WI38 (cell line): ENCODE measurements around the gene WASHC4.

Experiments
- H3K4me3 ChIP-seq: 2 replicates; pipeline ENCODE4 v1.5.1; 2011; ENCODE audit warnings: low read depth, mild to moderate bottlenecking, control low read depth, low read length
- CTCF ChIP-seq: IDR thresholded peaks from 2 replicates; pipeline ENCODE4 v1.5.1; 2012; ENCODE audit warnings: low read depth, mild to moderate bottlenecking, control low read depth, low read length

WASHC4 gene

GRCh38 chr12:105071981-105072380 is 35.5 kb upstream of the WASHC4 start:
- no peak overlapping the region for H3K4me3 ChIP-seq
- TF ChIP-seq CTCF = no peak

- no peak overlapping the region for H3K4me3 ChIP-seq
Observed at GRCh38 chr12:105072888-105073488, 34.5 kb upstream of the WASHC4 start.

DNA sequence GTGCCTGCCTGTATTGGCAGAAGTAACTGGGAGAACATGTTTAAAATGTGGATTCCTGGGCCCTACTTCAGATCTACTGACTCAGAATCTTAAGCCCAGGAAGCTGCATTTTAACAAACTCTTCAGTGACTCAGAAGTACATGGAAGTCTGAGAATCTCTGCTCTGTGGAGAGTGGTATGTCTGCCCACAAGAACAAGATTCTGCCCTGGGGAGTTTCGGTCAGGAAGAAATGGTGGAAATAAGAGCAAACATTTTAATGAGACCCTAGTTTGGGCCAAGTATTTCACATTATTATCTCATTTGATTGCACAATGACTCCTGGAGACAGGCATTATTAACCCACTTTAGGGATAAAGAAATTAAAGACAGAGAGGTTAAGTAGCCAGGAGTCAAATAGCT is 31.4 kb upstream of the WASHC4 start:
- TF ChIP-seq CTCF = no peak
- H3K4me3 ChIP-seq = no peak overlapping the region

More at GRCh38 chr12:105072888-105073488, 34.5 kb upstream of the WASHC4 start:
- no peak for TF ChIP-seq CTCF

DNA sequence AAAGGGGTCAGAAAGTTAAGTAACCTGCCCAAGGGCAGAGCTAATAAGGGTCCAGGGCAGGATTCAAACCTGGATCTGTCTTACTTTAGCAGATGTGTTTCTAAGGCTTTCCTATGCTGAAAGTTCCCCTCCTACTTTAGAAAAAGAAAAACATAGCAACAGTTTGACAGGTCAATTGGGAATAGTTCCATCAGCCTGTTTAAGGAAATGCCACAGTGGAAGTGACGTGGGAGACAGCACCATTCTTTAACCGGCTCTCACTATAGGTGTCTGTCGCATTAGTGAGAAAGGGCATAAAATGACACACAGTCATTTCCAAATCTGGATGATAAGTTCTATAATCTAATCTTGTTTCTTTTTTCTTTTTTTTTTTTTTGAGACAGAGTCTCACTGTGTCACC is 30.6 kb upstream of the WASHC4 start:
- no peak overlapping the region for H3K4me3 ChIP-seq
- TF ChIP-seq CTCF = no peak

GRCh38 chr12:105077435-105077834 is 30.1 kb upstream of the WASHC4 start:
- no peak overlapping the region for H3K4me3 ChIP-seq
- TF ChIP-seq CTCF = no peak

GRCh38 chr12:105078712-105079570 is 28.6 kb upstream of the WASHC4 start:
- H3K4me3 ChIP-seq = no peak overlapping the region
- TF ChIP-seq CTCF = no peak

GRCh38 chr12:105083031-105083430 is 24.5 kb upstream of the WASHC4 start:
- no peak for TF ChIP-seq CTCF
- H3K4me3 ChIP-seq = peak overlapping the region; percentile 77
